OCI-LY7 (cell line): ENCODE data around the gene CPA3.

Experiments used
- CTCF ChIP-seq: fragments of 200-600 bp; sonication (generic); conservative IDR thresholded peaks from 2 replicates; pipeline ENCODE4 v1.5.1; 2014; ENCODE audit warnings: mild to moderate bottlenecking, antibody characterized with exemption, low read length, moderate library complexity, mixed read lengths
- EZH2phosphoT487 ChIP-seq: fragments of 200-600 bp; sonication (generic); IDR thresholded peaks from 2 replicates; pipeline ENCODE4 v1.6.1; 2018; ENCODE audit warnings: low read depth, borderline replicate concordance, mild to moderate bottlenecking, mixed run types, antibody characterized with exemption, low read length, moderate library complexity, mixed read lengths

GRCh38 chr3:148925845-148926244, 60.7 kb downstream of the CPA3 start:
- TF ChIP-seq CTCF, result no peak
- TF ChIP-seq EZH2phosphoT487, result no peak
